HUES6 (cell line): ENCODE measurements around the gene OVCA2.

Experiments
- H3K27ac ChIP-seq: 2 replicates; pipeline ENCODE4 v1.7.0; 2013; ENCODE audit warnings: low read depth, mild to moderate bottlenecking, low read length, inconsistent platforms
- H3K27me3 ChIP-seq: 2 replicates; pipeline ENCODE4 v1.6.1; 2013; ENCODE audit warnings: low read length; ENCODE audit not compliant: control insufficient read depth, insufficient read depth
- H3K36me3 ChIP-seq: 2 replicates; pipeline ENCODE4 v1.6.1; 2013; ENCODE audit warnings: low read length; ENCODE audit not compliant: control insufficient read depth, insufficient read depth
- H3K4me1 ChIP-seq: 2 replicates; pipeline ENCODE4 v1.6.1; 2013; ENCODE audit warnings: low read length; ENCODE audit not compliant: control insufficient read depth, insufficient read depth
- H3K4me3 ChIP-seq: 2 replicates; pipeline ENCODE4 v1.5.1; 2013; ENCODE audit warnings: low read depth, low read length
- H3K9ac ChIP-seq: one replicate; pipeline ENCODE4 v1.6.1; 2013; ENCODE audit warnings: mild to moderate bottlenecking, low read length
- H3K9me3 ChIP-seq: 2 replicates; pipeline ENCODE4 v1.6.1; 2013; ENCODE audit warnings: low read depth, low read length; ENCODE audit not compliant: control insufficient read depth, insufficient read depth

Gene OVCA2

GRCh38 chr17:2083613-2084035 is 41.8 kb downstream of the OVCA2 start:
- H3K27ac ChIP-seq, result no peak overlapping the region
- H3K9me3 ChIP-seq, result no peaks in the 10 kb centered on the region
- H3K27me3 ChIP-seq, result no peaks in the 10 kb centered on the region

GRCh38 chr17:2084036-2084765 is 42.4 kb downstream of the OVCA2 start:
- H3K4me3 ChIP-seq, result no peak overlapping the region
- H3K36me3 ChIP-seq, result peaks cover 19% of the 10 kb centered on the region
- peaks cover 11% of the 10 kb centered on the region; the same call in 1 of the 2 replicates for H3K4me1 ChIP-seq
- H3K9ac ChIP-seq, result no peak overlapping the region
- no peak overlapping the region for H3K27ac ChIP-seq
- H3K27me3 ChIP-seq, result no peaks in the 10 kb centered on the region
- no peaks in the 10 kb centered on the region for H3K9me3 ChIP-seq

More at GRCh38 chr17:2083613-2084035, 41.8 kb downstream of the OVCA2 start:
- H3K9ac ChIP-seq, result no peak overlapping the region
- H3K4me3 ChIP-seq, result no peak overlapping the region
- peaks cover 6% of the 10 kb centered on the region; the same call in 1 of the 2 replicates for H3K4me1 ChIP-seq
- H3K36me3 ChIP-seq, result peaks cover 20% of the 10 kb centered on the region

GRCh38 chr17:2084766-2085647 is 43.2 kb downstream of the OVCA2 start:
- Histone ChIP-seq H3K36me3 (peaks cover 19% of the 10 kb centered on the region), H3K4me1 (peaks cover 19% of the 10 kb centered on the region; the same call in 1 of the 2 replicates), H3K9me3 (no peaks in the 10 kb centered on the region), H3K27me3 (no peaks in the 10 kb centered on the region), H3K4me3 (no peak overlapping the region), H3K27ac (no peak overlapping the region), H3K9ac (no peak overlapping the region)

GRCh38 chr17:2085648-2085949 is 43.8 kb downstream of the OVCA2 start:
- H3K4me1 ChIP-seq, result peaks cover 24% of the 10 kb centered on the region
- peaks cover 19% of the 10 kb centered on the region for H3K36me3 ChIP-seq
- H3K27me3 ChIP-seq, result no peaks in the 10 kb centered on the region
- H3K9me3 ChIP-seq, result no peaks in the 10 kb centered on the region
- no peak overlapping the region for H3K27ac ChIP-seq
- H3K4me3 ChIP-seq, result no peak overlapping the region
- H3K9ac ChIP-seq, result no peak overlapping the region

GRCh38 chr17:2086306-2086705 is 44.5 kb downstream of the OVCA2 start:
- H3K9ac ChIP-seq, result no peak overlapping the region
- no peak overlapping the region for H3K4me3 ChIP-seq
- peaks cover 13% of the 10 kb centered on the region for H3K36me3 ChIP-seq
- peaks cover 31% of the 10 kb centered on the region for H3K4me1 ChIP-seq
- no peaks in the 10 kb centered on the region for H3K9me3 ChIP-seq
- H3K27ac ChIP-seq, result no peak overlapping the region
- H3K27me3 ChIP-seq, result no peaks in the 10 kb centered on the region

- no peaks in the 10 kb centered on the region for H3K9me3 ChIP-seq
- no peak overlapping the region for H3K4me3 ChIP-seq
- peaks cover 29% of the 10 kb centered on the region for H3K4me1 ChIP-seq
- peaks cover 9% of the 10 kb centered on the region; the same call in 1 of the 2 replicates for H3K36me3 ChIP-seq
- no peaks in the 10 kb centered on the region for H3K27me3 ChIP-seq
- H3K9ac ChIP-seq, result no peak overlapping the region
- no peak overlapping the region for H3K27ac ChIP-seq
Measured at GRCh38 chr17:2087597-2088211, 45.9 kb downstream of the OVCA2 start.

- Histone ChIP-seq H3K27me3 (no peaks in the 10 kb centered on the region), H3K36me3 (0 out of 2 replicates have a peak, but pooled peaks cover 7% of the 10 kb centered on the region), H3K4me3 (no peak overlapping the region), H3K9ac (no peak overlapping the region), H3K4me1 (peaks cover 29% of the 10 kb centered on the region), H3K9me3 (no peaks in the 10 kb centered on the region), H3K27ac (no peak overlapping the region)
Measured at GRCh38 chr17:2089021-2089422, 47.2 kb downstream of the OVCA2 start.

- Histone ChIP-seq H3K4me3 (no peak overlapping the region), H3K4me1 (peaks cover 30% of the 10 kb centered on the region), H3K27ac (no peak overlapping the region), H3K9me3 (no peaks in the 10 kb centered on the region), H3K9ac (no peak overlapping the region), H3K27me3 (no peaks in the 10 kb centered on the region), H3K36me3 (0 out of 2 replicates have a peak, but pooled peaks cover 6% of the 10 kb centered on the region)
Measured at GRCh38 chr17:2090210-2090641, 48.4 kb downstream of the OVCA2 start.

- Histone ChIP-seq H3K27ac (no peak overlapping the region), H3K4me1 (peaks cover 30% of the 10 kb centered on the region), H3K9ac (no peak overlapping the region)
Measured at GRCh38 chr17:2090804-2091534, 49.1 kb downstream of the OVCA2 start.

GRCh38 chr17:2092253-2092652 is 50.4 kb downstream of the OVCA2 start:
- Histone ChIP-seq H3K27ac (no peak overlapping the region), H3K36me3 (no peaks in the 10 kb centered on the region), H3K4me1 (peaks cover 30% of the 10 kb centered on the region), H3K9ac (no peak overlapping the region), H3K27me3 (no peaks in the 10 kb centered on the region), H3K4me3 (no peak overlapping the region), H3K9me3 (no peaks in the 10 kb centered on the region)

More at GRCh38 chr17:2090804-2091534, 49.1 kb downstream of the OVCA2 start:
- H3K27me3 ChIP-seq, result no peaks in the 10 kb centered on the region
- H3K4me3 ChIP-seq, result no peak overlapping the region
- H3K9me3 ChIP-seq, result no peaks in the 10 kb centered on the region
- no peaks in the 10 kb centered on the region for H3K36me3 ChIP-seq
